C4-2B (cell line): ENCODE data around the gene KRTAP4-5.
"Not testable (repeated sequence)": the region's sequence is repeated elsewhere in the genome, so short reads cannot be mapped to it uniquely, and the experiment has no call there.

Experiments
- ZFX ChIP-seq: fragments of 450-650 bp; IDR thresholded peaks from 2 replicates; pipeline ENCODE4 v1.6.1; 2017
- TF ChIP-seq, protein P1 (sequence below): fragments of 450-650 bp; conservative IDR thresholded peaks from 2 replicates; pipeline ENCODE4 v1.5.1; 2017; ENCODE audit warnings: mild to moderate bottlenecking

DNA sequence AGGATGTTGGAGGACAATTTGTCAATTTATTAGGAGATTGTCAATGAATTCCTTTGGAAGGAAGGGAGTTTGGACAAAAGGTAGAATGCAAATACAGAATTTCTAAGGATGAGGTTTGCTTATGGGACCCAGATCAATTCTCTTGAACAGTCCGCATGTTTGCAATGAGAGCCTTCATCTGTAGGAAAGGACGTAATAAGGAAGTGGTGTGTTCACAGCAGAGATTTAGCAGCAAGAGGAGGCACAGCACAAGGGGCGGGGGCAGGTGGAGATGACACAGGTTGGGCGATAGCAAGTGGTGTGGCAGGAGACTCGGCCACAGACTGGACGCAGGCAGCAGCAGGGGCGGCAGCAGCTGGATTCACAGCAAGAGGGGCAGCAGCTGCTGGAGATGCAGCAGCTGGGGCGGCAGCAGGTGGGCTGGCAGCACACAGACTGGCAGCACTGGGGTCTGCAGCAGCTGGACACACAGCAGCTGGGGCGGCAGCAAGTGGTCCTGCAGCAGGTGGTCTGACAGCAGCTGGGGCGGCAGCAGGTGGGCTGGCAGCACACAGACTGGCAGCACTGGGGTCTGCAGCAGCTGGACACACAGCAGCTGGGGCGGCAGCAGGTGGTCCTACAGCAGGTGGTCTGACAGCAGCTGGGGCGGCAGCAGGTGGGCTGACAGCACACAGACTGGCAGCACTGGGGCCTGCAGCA, 26.2 kb downstream of the KRTAP4-5 start:
- TF ChIP-seq, protein P1, sequence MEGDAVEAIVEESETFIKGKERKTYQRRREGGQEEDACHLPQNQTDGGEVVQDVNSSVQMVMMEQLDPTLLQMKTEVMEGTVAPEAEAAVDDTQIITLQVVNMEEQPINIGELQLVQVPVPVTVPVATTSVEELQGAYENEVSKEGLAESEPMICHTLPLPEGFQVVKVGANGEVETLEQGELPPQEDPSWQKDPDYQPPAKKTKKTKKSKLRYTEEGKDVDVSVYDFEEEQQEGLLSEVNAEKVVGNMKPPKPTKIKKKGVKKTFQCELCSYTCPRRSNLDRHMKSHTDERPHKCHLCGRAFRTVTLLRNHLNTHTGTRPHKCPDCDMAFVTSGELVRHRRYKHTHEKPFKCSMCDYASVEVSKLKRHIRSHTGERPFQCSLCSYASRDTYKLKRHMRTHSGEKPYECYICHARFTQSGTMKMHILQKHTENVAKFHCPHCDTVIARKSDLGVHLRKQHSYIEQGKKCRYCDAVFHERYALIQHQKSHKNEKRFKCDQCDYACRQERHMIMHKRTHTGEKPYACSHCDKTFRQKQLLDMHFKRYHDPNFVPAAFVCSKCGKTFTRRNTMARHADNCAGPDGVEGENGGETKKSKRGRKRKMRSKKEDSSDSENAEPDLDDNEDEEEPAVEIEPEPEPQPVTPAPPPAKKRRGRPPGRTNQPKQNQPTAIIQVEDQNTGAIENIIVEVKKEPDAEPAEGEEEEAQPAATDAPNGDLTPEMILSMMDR, result not testable (repeated sequence)
- not testable (repeated sequence) for TF ChIP-seq ZFX
